ENCODE data around the gene CS.

- no peak for TF ChIP-seq GATA3 (IDR thresholded peaks at IDR 0.05; ENCODE audit: low read depth, low read length)
- no peak for TF ChIP-seq GATA2 (IDR thresholded peaks at IDR 0.05; ENCODE audit: low read depth, low read length)
Measured at GRCh38 chr12:56224102-56224701, 75.9 kb downstream of the CS start, which contains the start of gene NABP2.
